ENCODE measurements around the gene MMP24.

MMP24 gene

DNA sequence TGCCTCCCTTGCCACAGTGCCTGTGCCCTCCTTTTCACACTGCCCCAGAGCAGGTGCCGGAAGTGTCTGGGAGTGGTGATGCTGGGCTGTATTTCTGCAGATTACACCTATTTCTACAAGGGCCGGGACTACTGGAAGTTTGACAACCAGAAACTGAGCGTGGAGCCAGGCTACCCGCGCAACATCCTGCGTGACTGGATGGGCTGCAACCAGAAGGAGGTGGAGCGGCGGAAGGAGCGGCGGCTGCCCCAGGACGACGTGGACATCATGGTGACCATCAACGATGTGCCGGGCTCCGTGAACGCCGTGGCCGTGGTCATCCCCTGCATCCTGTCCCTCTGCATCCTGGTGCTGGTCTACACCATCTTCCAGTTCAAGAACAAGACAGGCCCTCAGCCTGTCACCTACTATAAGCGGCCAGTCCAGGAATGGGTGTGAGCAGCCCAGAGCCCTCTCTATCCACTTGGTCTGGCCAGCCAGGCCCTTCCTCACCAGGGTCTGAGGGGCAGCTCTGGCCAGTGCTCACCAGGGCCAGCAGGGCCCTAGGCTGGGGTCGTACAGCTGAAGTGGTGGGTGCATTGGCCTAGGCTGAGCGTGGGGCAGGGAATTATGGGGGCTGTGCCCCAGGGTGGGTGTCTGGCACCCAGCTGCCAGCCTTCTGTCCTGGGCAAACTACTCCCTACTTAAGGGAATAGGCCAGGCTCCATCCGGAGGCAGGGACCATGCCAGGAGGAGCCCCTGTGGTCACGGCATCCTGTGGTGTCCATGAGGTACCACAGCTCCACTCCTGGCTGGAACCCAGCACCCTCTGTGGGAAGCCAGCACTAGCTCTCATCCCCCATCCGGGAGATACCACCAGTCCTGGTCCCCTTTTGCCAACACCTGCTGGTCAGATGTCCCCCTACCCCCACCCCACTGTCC lies 47.9 kb downstream of the MMP24 start:
- Histone ChIP-seq H3K27me3 (ENCODE audit: control insufficient read depth, insufficient read depth, low read length) (no peaks in the 10 kb centered on the region), H3K36me3 (ENCODE audit: control insufficient read depth, insufficient read depth, low read length) (peaks cover 40% of the 10 kb centered on the region), H3K9me3 (ENCODE audit: control insufficient read depth, insufficient read depth, low read depth, low read length) (no peaks in the 10 kb centered on the region), H3K9ac (ENCODE audit: low read length) (no peak overlapping the region), H3K4me3 (ENCODE audit: low read depth, low read length) (no peak overlapping the region), H3K27ac (ENCODE audit: low read depth, low read length) (no peak overlapping the region), H3K4me1 (ENCODE audit: control insufficient read depth, insufficient read depth, low read length) (peaks cover 20% of the 10 kb centered on the region)

GRCh38 chr20:35275741-35276251 lies 49.3 kb downstream of the MMP24 start:
- Histone ChIP-seq H3K4me3 (ENCODE audit: low read depth, low read length) (no peak overlapping the region), H3K27me3 (ENCODE audit: control insufficient read depth, insufficient read depth, low read length) (no peaks in the 10 kb centered on the region), H3K4me1 (ENCODE audit: control insufficient read depth, insufficient read depth, low read length) (peaks cover 17% of the 10 kb centered on the region), H3K36me3 (ENCODE audit: control insufficient read depth, insufficient read depth, low read length) (peaks cover 53% of the 10 kb centered on the region), H3K9me3 (ENCODE audit: control insufficient read depth, insufficient read depth, low read depth, low read length) (no peaks in the 10 kb centered on the region), H3K27ac (ENCODE audit: low read depth, low read length) (no peak overlapping the region), H3K9ac (ENCODE audit: low read length) (no peak overlapping the region)

DNA sequence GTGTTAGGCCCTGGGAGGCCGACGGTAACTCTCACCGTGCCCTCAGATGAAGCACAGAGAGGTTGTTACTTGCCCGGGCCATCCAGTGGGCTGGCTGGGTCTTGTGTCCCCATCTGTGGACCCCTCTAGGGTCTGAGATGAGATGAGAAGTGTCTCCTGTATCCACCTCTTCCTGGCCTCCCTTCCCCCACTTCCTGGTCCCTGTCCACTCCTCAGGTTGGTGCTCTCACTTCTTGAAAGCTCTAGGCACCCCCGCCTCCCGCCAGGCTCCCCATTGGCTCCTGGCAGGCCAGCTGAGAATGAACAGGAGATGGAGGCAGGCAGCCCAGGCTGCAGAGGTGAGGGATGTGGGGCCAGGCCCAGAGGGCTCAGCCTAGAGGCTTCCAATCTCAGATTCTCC lies 49.9 kb downstream of the MMP24 start:
- peak overlapping the region; percentile 77 for H3K4me3 ChIP-seq (ENCODE audit: low read depth, low read length)
- H3K36me3 ChIP-seq (ENCODE audit: control insufficient read depth, insufficient read depth, low read length): peaks cover 55% of the 10 kb centered on the region
- H3K4me1 ChIP-seq (ENCODE audit: control insufficient read depth, insufficient read depth, low read length): peaks cover 12% of the 10 kb centered on the region
- no peak overlapping the region for H3K9ac ChIP-seq (ENCODE audit: low read length)
- no peak overlapping the region for H3K27ac ChIP-seq (ENCODE audit: low read depth, low read length)
- no peaks in the 10 kb centered on the region for H3K27me3 ChIP-seq (ENCODE audit: control insufficient read depth, insufficient read depth, low read length)
- H3K9me3 ChIP-seq (ENCODE audit: control insufficient read depth, insufficient read depth, low read depth, low read length): no peaks in the 10 kb centered on the region

- peaks cover 12% of the 10 kb centered on the region for H3K4me1 ChIP-seq (ENCODE audit: control insufficient read depth, insufficient read depth, low read length)
- no peaks in the 10 kb centered on the region for H3K27me3 ChIP-seq (ENCODE audit: control insufficient read depth, insufficient read depth, low read length)
- H3K36me3 ChIP-seq (ENCODE audit: control insufficient read depth, insufficient read depth, low read length): peaks cover 59% of the 10 kb centered on the region
- H3K4me3 ChIP-seq (ENCODE audit: low read depth, low read length): peak overlapping the region; percentile 77
- H3K9ac ChIP-seq (ENCODE audit: low read length): peak overlapping the region; percentile 84
- peak overlapping the region; percentile 59; the same call in 1 of the 2 replicates for H3K27ac ChIP-seq (ENCODE audit: low read depth, low read length)
- no peaks in the 10 kb centered on the region for H3K9me3 ChIP-seq (ENCODE audit: control insufficient read depth, insufficient read depth, low read depth, low read length)
Observed at GRCh38 chr20:35277127-35277526, 50.6 kb downstream of the MMP24 start.

GRCh38 chr20:35277531-35278395 lies 51.3 kb downstream of the MMP24 start, which contains the start of gene MMP24OS:
Gene MMP24OS (minus strand): TSS chr20:35278122. CDS start chr20:35277929, 193 bp downstream.
- Histone ChIP-seq H3K27me3 (ENCODE audit: control insufficient read depth, insufficient read depth, low read length) (no peaks in the 10 kb centered on the region), H3K4me1 (ENCODE audit: control insufficient read depth, insufficient read depth, low read length) (peaks cover 12% of the 10 kb centered on the region), H3K27ac (ENCODE audit: low read depth, low read length) (peak within 1 kb of the TSS; percentile 59; the same call in 1 of the 2 replicates), H3K9ac (ENCODE audit: low read length) (peak within 1 kb of the TSS; percentile 84), H3K36me3 (ENCODE audit: control insufficient read depth, insufficient read depth, low read length) (peaks cover 64% of the 10 kb centered on the region), H3K9me3 (ENCODE audit: control insufficient read depth, insufficient read depth, low read depth, low read length) (no peaks in the 10 kb centered on the region), H3K4me3 (ENCODE audit: low read depth, low read length) (peak within 1 kb of the TSS; percentile 77)

GRCh38 chr20:35279040-35279439 lies 52.5 kb downstream of the MMP24 start:
- H3K4me1 ChIP-seq (ENCODE audit: control insufficient read depth, insufficient read depth, low read length): peaks cover 15% of the 10 kb centered on the region
- H3K27ac ChIP-seq (ENCODE audit: low read depth, low read length): no peak overlapping the region
- H3K36me3 ChIP-seq (ENCODE audit: control insufficient read depth, insufficient read depth, low read length): peaks cover 68% of the 10 kb centered on the region

DNA sequence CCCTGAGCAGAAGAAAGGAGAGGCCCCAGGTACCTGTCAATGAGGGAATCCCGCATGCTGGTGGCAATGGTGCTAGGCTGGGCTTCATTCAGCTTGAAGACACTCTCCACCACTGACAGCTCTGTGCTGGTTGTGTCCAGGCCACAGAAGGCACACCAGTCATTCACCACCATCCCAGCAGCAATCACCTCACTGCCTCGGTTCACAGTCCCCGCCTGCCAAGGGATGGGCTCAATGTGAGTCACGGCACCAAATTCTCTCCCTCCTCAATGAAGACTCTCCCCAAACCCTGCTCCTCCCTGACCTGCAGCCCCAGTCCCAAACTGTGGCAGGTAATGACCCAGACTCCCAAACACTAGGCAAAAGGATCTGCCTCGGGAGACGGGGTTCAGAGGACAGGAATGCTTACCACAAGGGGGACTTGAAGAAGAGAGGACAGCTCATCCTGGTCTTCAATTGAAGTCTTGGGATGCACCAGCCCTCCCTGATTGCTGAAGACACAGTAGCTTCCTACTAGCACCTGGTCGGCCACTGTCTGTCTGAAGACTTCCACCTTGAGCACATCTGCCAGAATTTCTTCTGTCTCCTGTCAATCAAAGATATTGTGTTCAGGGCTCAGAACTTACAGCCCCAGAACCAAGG lies 53.2 kb downstream of the MMP24 start:
- H3K9ac ChIP-seq (ENCODE audit: low read length): no peak overlapping the region

More at GRCh38 chr20:35279040-35279439, 52.5 kb downstream of the MMP24 start:
- Histone ChIP-seq H3K9me3 (ENCODE audit: control insufficient read depth, insufficient read depth, low read depth, low read length) (no peaks in the 10 kb centered on the region), H3K9ac (ENCODE audit: low read length) (peak overlapping the region; percentile 9), H3K27me3 (ENCODE audit: control insufficient read depth, insufficient read depth, low read length) (no peaks in the 10 kb centered on the region), H3K4me3 (ENCODE audit: low read depth, low read length) (no peak overlapping the region)

GRCh38 chr20:35280523-35280922 lies 54.0 kb downstream of the MMP24 start:
- Histone ChIP-seq H3K4me3 (ENCODE audit: low read depth, low read length) (no peak overlapping the region), H3K9ac (ENCODE audit: low read length) (no peak overlapping the region), H3K36me3 (ENCODE audit: control insufficient read depth, insufficient read depth, low read length) (peaks cover 56% of the 10 kb centered on the region), H3K27me3 (ENCODE audit: control insufficient read depth, insufficient read depth, low read length) (no peaks in the 10 kb centered on the region), H3K9me3 (ENCODE audit: control insufficient read depth, insufficient read depth, low read depth, low read length) (no peaks in the 10 kb centered on the region), H3K4me1 (ENCODE audit: control insufficient read depth, insufficient read depth, low read length) (peaks cover 15% of the 10 kb centered on the region), H3K27ac (ENCODE audit: low read depth, low read length) (no peak overlapping the region)

More for the DNA sequence above, 53.2 kb downstream of the MMP24 start:
- peaks cover 15% of the 10 kb centered on the region for H3K4me1 ChIP-seq (ENCODE audit: control insufficient read depth, insufficient read depth, low read length)
- peaks cover 62% of the 10 kb centered on the region for H3K36me3 ChIP-seq (ENCODE audit: control insufficient read depth, insufficient read depth, low read length)
- H3K4me3 ChIP-seq (ENCODE audit: low read depth, low read length): no peak overlapping the region
- no peaks in the 10 kb centered on the region for H3K27me3 ChIP-seq (ENCODE audit: control insufficient read depth, insufficient read depth, low read length)
- no peaks in the 10 kb centered on the region for H3K9me3 ChIP-seq (ENCODE audit: control insufficient read depth, insufficient read depth, low read depth, low read length)
- H3K27ac ChIP-seq (ENCODE audit: low read depth, low read length): no peak overlapping the region

- Histone ChIP-seq H3K4me1 (ENCODE audit: control insufficient read depth, insufficient read depth, low read length) (peaks cover 10% of the 10 kb centered on the region), H3K27me3 (ENCODE audit: control insufficient read depth, insufficient read depth, low read length) (no peaks in the 10 kb centered on the region), H3K36me3 (ENCODE audit: control insufficient read depth, insufficient read depth, low read length) (peaks cover 45% of the 10 kb centered on the region), H3K9me3 (ENCODE audit: control insufficient read depth, insufficient read depth, low read depth, low read length) (no peaks in the 10 kb centered on the region), H3K9ac (ENCODE audit: low read length) (no peak overlapping the region), H3K4me3 (ENCODE audit: low read depth, low read length) (no peak overlapping the region), H3K27ac (ENCODE audit: low read depth, low read length) (no peak overlapping the region)
Observed at GRCh38 chr20:35281506-35282101, 55.1 kb downstream of the MMP24 start.
